Amygdala (tissue), 56 donors: ENCODE data around the gene CAB39.

Experiments
- DNase-seq, 56 donors: peaks; one replicate each; lab custom pipeline; 2025; lab: John Stamatoyannopoulos, UW

CAB39 gene

GRCh38 chr2:230712443-230713330 lies at the start of gene CAB39:
Gene CAB39 (plus strand): TSS chr2:230712842. CDS start chr2:230760002, 47,160 bp downstream.
- peak; percentile 22 to 92 (median 79) for DNase-seq

DNA sequence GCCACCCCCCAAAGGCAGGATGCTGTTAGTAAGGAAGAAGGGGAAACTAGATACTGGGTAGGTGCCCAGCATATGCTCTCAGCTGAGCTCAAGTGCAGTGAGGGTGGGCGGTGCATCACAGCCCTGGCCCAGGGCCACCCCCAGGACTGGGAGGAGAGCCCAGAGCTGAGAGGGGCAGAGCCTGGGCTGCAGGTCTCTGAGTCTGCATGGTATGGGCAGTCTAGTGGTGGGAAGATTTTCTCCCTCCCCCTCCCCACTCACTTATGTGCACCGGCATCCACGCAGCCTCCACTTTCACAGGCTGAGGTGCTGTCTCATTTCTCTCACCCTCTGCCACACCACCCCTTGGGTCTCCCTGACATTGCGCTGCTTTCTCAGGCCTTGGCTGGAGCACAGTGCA lies 48.5 kb upstream of the CAB39 start:
- peak in 5 of 56 donors; percentile 11 to 37 (median 15) for DNase-seq

DNA sequence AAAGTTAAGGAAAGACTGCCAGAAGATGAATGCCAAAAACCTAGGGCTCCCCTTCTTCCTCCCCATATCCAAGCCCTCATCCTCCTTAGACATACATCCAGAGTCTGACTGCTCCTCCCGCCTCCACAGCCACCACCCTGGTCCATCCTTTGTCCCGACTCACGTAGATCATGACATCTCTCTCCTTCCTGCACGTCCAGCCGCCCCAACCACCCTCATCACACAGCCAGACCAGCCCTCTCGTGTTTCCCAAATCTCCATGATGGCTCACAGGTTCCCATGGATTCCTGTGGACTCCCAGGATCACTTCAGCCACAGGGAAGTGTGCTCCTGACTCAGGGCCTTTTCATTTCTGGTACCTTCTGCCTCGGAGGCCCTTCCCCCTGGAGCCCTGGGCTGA lies 47.8 kb upstream of the CAB39 start:
- DNase-seq, result no peak

- no peak for DNase-seq
Measured at GRCh38 chr2:230665263-230665691, 47.4 kb upstream of the CAB39 start.

- DNase-seq, result no peak
Measured at GRCh38 chr2:230666446-230666845, 46.2 kb upstream of the CAB39 start.

GRCh38 chr2:230666885-230667712 lies 45.5 kb upstream of the CAB39 start:
- DNase-seq, result peak in 7 of 56 donors; percentile 1 to 55 (median 10)

DNA sequence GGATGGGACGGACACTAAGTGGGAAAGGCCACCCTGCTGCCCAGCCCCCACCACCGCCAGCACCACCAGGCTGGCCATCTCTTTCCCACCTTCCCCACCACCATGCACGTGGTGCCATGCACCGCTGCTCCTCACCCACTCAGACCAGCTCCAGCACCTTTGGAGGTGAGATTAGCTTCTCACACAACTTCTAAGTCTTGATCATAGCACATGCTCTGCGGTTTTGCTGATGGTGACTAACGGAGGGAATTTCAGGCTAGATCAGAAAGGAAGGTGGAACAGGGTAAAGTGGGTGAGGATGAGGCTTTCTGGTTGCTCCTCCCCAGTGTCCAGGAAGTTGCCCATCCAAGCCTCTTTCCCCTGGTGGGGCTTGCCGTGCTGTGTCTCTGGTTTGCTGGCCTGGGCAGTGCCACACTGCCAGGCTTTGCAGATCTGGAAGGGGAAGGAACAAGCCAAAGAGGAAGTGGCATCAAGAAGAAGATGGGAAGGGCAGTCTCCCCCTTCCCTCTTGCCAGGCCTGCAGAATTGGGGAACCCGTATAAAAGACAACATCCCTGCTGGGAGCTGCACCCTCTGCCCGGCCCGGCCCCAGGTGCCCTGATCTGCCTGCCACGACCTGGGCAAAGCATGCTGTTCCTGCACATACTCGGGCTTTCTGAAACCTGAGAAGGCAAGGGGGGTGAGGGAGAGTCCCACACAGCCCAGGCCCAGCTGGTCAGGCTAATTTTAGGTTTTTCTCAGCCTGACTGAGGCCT lies 44.3 kb upstream of the CAB39 start:
- peak in 12 of 56 donors; percentile 4 to 53 (median 10) for DNase-seq

DNA sequence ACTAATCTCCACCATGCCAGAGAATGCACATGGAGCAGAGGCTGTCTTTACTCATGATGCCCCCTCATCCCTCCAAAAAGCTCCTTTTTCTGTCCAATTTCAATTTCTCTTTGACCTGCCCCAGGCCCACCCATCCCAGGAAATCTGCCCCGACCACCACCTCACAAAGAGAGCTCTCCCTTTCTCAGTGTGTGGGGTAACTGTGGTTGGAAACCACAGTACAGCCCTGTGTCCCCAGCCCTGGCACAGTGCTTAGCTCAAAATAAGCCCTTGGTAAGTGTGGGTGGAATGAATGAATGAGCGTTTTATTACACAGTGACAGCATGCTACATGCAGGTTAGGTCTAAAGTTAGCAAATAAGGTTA lies 43.7 kb upstream of the CAB39 start:
- no peak for DNase-seq

GRCh38 chr2:230669386-230669950 lies 43.2 kb upstream of the CAB39 start:
- DNase-seq, result peak in 1 of 56 donors; percentile 18

DNA sequence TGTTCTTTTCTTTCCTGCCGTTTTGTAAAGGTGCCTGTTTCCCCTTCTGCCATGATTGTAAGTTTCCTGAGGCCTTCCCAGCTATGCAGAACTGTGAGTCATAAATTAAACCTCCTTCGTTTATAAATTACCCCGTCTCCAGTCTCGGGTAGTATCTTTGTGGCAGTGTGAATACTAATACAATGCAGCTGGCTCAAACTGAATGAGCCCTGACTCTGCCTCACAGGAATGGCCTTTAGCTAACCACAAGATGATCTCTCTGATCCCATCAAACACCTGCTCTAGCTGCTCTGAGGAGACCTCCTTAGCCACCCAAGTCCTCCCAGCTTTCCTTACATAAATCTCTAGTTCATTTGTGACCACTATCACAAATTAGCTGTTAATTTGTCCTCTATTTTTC lies 41.5 kb upstream of the CAB39 start:
- DNase-seq, result no peak

DNA sequence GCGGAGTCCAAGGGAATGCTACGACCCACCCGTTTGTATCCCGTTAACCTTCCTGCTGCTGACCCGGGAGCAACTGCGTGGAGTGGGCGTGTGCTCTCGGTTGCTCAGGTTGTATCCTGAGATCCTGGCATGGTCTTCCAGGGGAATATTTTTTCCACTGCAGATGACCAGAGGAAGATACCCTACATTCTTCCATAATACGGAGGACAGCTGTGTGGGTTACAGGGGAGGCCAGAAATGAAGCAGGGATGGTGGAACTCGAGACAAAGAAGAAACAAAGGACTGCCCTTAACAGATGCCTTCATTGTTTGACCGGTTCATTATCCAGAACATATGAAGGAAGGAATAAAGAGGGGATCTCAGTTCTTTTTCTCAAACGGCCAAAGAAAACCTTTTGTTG lies 39.8 kb upstream of the CAB39 start:
- DNase-seq, result no peak

DNA sequence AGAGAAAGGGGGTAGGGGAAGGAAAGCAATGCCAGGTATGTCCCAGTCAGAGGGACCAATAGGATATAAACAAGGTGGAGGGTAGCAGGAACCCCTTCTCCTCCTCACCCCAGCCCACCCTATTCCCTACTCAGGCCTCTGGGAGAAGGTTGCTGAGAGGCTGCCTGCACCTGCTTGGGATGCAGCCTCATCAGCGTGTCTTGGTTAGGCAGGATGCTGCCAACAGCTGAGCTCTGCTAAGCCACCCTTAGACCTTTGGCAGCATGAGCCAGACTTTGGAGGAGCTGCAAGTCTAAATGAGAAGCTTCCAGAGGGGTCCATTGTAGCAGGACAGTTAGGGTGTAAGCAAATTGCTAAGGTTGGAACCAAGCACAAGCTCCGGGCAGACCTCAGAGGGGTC lies 38.2 kb upstream of the CAB39 start:
- DNase-seq, result no peak

GRCh38 chr2:230674966-230675672 lies 37.5 kb upstream of the CAB39 start:
- DNase-seq, result no peak

DNA sequence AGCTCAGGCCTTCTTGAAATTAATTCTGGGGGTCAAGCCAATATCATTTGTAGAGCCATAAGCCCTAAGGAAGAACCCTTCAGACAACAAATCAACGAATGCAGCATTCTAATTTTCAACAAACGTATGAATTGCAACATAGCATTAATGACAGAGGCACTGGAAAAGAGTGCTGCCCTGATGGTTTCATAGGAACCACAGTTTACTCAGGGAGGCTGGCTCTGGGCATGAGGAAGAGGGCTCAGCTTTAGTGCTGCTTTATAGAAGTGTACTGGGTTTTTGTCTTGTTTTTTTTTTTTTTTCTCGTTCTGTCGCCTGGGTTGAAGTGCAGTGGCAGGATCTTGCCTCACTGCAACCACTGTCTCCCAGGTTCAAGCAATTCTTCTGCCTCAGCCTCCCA lies 36.1 kb upstream of the CAB39 start:
- DNase-seq, result no peak

DNA sequence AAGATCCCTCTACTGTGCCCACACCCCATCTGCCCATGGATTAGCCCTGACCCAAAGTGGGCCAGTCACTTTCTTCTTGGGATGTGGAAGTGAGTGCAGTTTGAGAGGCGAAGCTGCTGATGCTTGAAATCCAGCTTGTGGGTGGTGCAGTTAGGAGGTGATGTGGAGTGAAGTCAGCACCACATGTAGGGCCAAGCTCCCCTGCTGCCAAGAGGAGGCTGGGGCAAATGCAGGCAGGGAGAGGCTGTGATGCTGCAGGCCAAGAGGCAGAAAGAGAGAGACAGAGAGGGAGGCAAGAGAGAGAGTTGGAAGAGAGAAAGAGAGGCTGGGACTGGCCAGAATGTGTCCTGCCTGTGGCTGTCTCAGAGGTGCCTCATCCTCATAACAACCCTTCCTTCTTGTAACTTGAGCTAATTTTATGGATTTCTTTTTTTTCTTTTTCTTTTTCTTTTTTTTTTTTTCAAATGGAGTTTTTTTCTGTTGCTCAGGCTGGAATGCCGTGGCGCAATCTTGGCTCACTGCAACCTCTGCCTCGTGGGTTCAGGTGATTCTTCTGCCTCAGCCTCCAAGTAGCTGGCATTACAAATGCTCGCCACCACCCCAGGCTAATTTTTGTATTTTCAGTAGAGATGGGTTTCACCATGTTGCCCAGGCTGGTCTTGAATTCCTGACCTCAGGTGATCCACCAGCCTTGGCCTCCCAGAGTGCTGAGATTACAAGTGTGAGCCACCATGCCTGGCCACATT lies 35.3 kb upstream of the CAB39 start:
- DNase-seq, result no peak

GRCh38 chr2:230678018-230678417 lies 34.6 kb upstream of the CAB39 start:
- no peak for DNase-seq

DNA sequence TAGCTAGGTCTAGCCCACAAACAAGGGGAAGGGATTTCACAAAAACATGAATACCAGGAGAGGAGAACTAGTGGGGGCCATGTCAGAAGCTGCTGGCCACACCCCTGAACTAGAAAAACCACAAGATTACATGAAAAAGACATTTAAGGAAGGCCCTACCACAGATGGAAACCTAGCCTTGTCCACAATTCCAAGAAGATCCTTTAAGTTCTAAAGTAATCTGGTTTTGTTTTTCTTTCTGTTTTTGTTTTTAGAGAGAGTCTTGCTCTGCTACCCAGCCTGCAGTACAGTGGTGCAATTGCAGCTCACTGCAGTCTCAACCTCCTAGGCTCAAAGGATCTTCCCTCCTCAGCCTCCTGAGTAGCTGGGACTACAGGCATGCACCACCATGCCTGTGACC lies 34.2 kb upstream of the CAB39 start:
- DNase-seq, result no peak

GRCh38 chr2:230680463-230681170 lies 32.0 kb upstream of the CAB39 start:
- no peak for DNase-seq
